SK-N-SH treated with all-trans-retinoic acid at 6 μM for 48 hours (cell line): Measurements from ENCODE around the gene DSP.

ENCODE experiments used
- ATAC-seq: fragments of 200-7000 bp; cut with Tn5 transposase; 3 replicates; pipeline ENCODE4 v1.9.1; 2020; ENCODE audit warnings: mild to moderate bottlenecking, moderate library complexity
- ARNTL ChIP-seq: fragments of 450-650 bp; formaldehyde crosslinking; IDR thresholded peaks from 2 replicates; pipeline ENCODE4 v1.5.0; 2020; ENCODE audit warnings: low read depth, mild to moderate bottlenecking, moderate library complexity, borderline replicate concordance
- BACH2 ChIP-seq: fragments of 250-450 bp; sonication (Bioruptor Pico); IDR thresholded peaks from 2 replicates; pipeline ENCODE4 v1.9.0; 2021; ENCODE audit warnings: mild to moderate bottlenecking, borderline replicate concordance
- CREB5 ChIP-seq: fragments of 250-450 bp; sonication (Bioruptor Pico); IDR thresholded peaks from 2 replicates; pipeline ENCODE4 v1.5.1; 2020; ENCODE audit warnings: low read depth, mild to moderate bottlenecking, moderate library complexity
- CSDC2 ChIP-seq: fragments of 250-450 bp; sonication (Bioruptor Pico); IDR thresholded peaks from 2 replicates; pipeline ENCODE4 v1.5.0; 2020; ENCODE audit warnings: mild to moderate bottlenecking, moderate library complexity
- CSRNP3 ChIP-seq: fragments of 250-450 bp; sonication (Bioruptor Pico); IDR thresholded peaks from 2 replicates; pipeline ENCODE4 v1.5.1; 2021; ENCODE audit warnings: mild to moderate bottlenecking, moderate library complexity
- ESRRG ChIP-seq: fragments of 250-450 bp; sonication (Bioruptor Pico); IDR thresholded peaks from 2 replicates; pipeline ENCODE4 v1.6.1; 2021; ENCODE audit warnings: mild to moderate bottlenecking
- GLIS3 ChIP-seq: fragments of 250-450 bp; sonication (Bioruptor Pico); IDR thresholded peaks from 2 replicates; pipeline ENCODE4 v1.5.0; 2020; ENCODE audit warnings: mild to moderate bottlenecking, moderate library complexity
- ISL1 ChIP-seq: fragments of 250-450 bp; sonication (Bioruptor Pico); IDR thresholded peaks from 2 replicates; pipeline ENCODE4 v2.1.2; 2022; ENCODE audit warnings: mild to moderate bottlenecking, moderate library complexity
- OSR1 ChIP-seq: fragments of 250-450 bp; sonication (Bioruptor Pico); IDR thresholded peaks from 2 replicates; pipeline ENCODE4 v1.8.0; 2022; ENCODE audit warnings: moderate library complexity, mild to moderate bottlenecking, inconsistent platforms
- PPARA ChIP-seq: fragments of 250-450 bp; sonication (Bioruptor Pico); IDR thresholded peaks from 2 replicates; pipeline ENCODE4 v1.5.0; 2020; ENCODE audit warnings: mild to moderate bottlenecking, borderline replicate concordance
- RARB ChIP-seq: fragments of 250-450 bp; sonication (Bioruptor Pico); IDR thresholded peaks from 2 replicates; pipeline ENCODE4 v1.8.0; 2021; ENCODE audit warnings: mild to moderate bottlenecking, moderate library complexity
- TCF4 ChIP-seq: fragments of 250-450 bp; sonication (Bioruptor Pico); IDR thresholded peaks from 2 replicates; pipeline ENCODE4 v1.8.0; 2021; ENCODE audit warnings: mild to moderate bottlenecking, moderate library complexity, borderline replicate concordance
- TOX ChIP-seq: fragments of 250-450 bp; sonication (Bioruptor Pico); IDR thresholded peaks from 2 replicates; pipeline ENCODE4 v1.8.0; 2021; ENCODE audit warnings: mild to moderate bottlenecking, moderate library complexity, borderline replicate concordance
- TSHZ2 ChIP-seq: fragments of 250-450 bp; sonication (Bioruptor Pico); IDR thresholded peaks from 2 replicates; pipeline ENCODE4 v1.5.0; 2020; ENCODE audit warnings: mild to moderate bottlenecking, moderate library complexity
- ZFP3 ChIP-seq: fragments of 250-450 bp; sonication (Bioruptor Pico); IDR thresholded peaks from 2 replicates; pipeline ENCODE4 v1.5.0; 2020; ENCODE audit warnings: mild to moderate bottlenecking, moderate library complexity
- ZFP30 ChIP-seq: fragments of 450-650 bp; formaldehyde crosslinking; IDR thresholded peaks from 2 replicates; pipeline ENCODE4 v1.5.0; 2022; ENCODE audit warnings: mild to moderate bottlenecking, moderate library complexity
- ZNF8 ChIP-seq: fragments of 450-650 bp; formaldehyde crosslinking; IDR thresholded peaks from 2 replicates; pipeline ENCODE4 v1.5.0; 2020; ENCODE audit warnings: mild to moderate bottlenecking, moderate library complexity
- TF ChIP-seq, protein P1 (sequence below): fragments of 250-450 bp; sonication (Bioruptor Pico); IDR thresholded peaks from 2 replicates; pipeline ENCODE4 v1.8.0; 2020; ENCODE audit warnings: mild to moderate bottlenecking, moderate library complexity, borderline replicate concordance
- TF ChIP-seq, protein P2 (sequence below): fragments of 250-450 bp; sonication (Bioruptor Pico); IDR thresholded peaks from 2 replicates; pipeline ENCODE4 v1.8.0; 2021; ENCODE audit warnings: low read depth, mild to moderate bottlenecking, moderate library complexity, borderline replicate concordance

The DSP gene

DNA sequence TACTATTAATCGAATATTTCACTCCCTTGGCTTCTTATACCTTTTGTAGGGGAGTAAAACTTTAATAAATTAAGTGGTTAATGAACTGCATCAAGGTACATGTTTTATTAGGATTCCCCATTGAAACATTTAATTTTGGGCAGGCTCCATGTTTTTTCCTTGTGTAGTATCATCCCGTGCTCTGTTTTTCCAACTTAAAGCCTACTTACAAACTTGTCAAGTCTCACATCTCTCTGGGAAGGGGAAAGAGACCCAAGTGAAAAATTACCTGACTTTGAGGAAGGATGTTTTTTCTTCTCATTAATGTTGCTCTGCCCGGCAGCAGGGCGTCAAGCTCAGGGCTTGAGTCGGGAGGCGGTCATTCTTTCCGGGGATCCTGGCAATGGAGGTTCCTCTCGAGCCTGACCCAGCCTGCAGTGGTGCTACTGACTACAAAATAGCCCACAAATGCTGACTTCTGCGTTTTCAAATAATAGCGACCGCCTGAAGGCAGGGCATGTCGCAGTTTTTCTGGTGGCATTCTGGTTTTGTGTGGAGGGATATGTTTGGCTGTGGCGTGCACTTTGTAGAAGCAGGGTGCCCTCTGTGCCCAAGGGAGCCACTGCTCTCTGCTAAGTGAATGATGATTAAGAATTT, 2.4 kb downstream of the DSP start:
- no peak for ATAC-seq
- no peak for TF ChIP-seq CREB5 (CRISPR knock-in tag)
- no peak for TF ChIP-seq ZFP3 (CRISPR knock-in tag)
- no peak for TF ChIP-seq CSRNP3
- no peak for TF ChIP-seq GLIS3
- TF ChIP-seq CSDC2 (CRISPR knock-in tag) = no peak
- TF ChIP-seq ISL1 (CRISPR knock-in tag) = no peak
- no peak for TF ChIP-seq TCF4 (CRISPR knock-in tag)
- TF ChIP-seq BACH2 = no peak
- TF ChIP-seq, protein P1, sequence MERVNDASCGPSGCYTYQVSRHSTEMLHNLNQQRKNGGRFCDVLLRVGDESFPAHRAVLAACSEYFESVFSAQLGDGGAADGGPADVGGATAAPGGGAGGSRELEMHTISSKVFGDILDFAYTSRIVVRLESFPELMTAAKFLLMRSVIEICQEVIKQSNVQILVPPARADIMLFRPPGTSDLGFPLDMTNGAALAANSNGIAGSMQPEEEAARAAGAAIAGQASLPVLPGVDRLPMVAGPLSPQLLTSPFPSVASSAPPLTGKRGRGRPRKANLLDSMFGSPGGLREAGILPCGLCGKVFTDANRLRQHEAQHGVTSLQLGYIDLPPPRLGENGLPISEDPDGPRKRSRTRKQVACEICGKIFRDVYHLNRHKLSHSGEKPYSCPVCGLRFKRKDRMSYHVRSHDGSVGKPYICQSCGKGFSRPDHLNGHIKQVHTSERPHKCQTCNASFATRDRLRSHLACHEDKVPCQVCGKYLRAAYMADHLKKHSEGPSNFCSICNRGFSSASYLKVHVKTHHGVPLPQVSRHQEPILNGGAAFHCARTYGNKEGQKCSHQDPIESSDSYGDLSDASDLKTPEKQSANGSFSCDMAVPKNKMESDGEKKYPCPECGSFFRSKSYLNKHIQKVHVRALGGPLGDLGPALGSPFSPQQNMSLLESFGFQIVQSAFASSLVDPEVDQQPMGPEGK (CRISPR knock-in tag) = no peak
- TF ChIP-seq, protein P2, sequence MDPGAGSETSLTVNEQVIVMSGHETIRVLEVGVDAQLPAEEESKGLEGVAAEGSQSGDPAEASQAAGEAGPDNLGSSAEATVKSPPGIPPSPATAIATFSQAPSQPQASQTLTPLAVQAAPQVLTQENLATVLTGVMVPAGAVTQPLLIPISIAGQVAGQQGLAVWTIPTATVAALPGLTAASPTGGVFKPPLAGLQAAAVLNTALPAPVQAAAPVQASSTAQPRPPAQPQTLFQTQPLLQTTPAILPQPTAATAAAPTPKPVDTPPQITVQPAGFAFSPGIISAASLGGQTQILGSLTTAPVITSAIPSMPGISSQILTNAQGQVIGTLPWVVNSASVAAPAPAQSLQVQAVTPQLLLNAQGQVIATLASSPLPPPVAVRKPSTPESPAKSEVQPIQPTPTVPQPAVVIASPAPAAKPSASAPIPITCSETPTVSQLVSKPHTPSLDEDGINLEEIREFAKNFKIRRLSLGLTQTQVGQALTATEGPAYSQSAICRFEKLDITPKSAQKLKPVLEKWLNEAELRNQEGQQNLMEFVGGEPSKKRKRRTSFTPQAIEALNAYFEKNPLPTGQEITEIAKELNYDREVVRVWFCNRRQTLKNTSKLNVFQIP (CRISPR knock-in tag) = no peak
- TF ChIP-seq RARB (CRISPR knock-in tag) = no peak
- TF ChIP-seq ARNTL (CRISPR knock-in tag) = no peak
- TF ChIP-seq ESRRG (CRISPR knock-in tag) = no peak
- TF ChIP-seq ZFP30 = no peak
- no peak for TF ChIP-seq OSR1 (CRISPR knock-in tag)
- no peak for TF ChIP-seq TOX (CRISPR knock-in tag)
- TF ChIP-seq ZNF8 (CRISPR knock-in tag) = no peak
- TF ChIP-seq TSHZ2 (CRISPR knock-in tag) = no peak

- no peak for ATAC-seq
- no peak for TF ChIP-seq PPARA (CRISPR knock-in tag)
- no peak for TF ChIP-seq ZNF8 (CRISPR knock-in tag)
- no peak for TF ChIP-seq CSDC2 (CRISPR knock-in tag)
Observed at GRCh38 chr6:7544597-7544996, 3.1 kb downstream of the DSP start.

DNA sequence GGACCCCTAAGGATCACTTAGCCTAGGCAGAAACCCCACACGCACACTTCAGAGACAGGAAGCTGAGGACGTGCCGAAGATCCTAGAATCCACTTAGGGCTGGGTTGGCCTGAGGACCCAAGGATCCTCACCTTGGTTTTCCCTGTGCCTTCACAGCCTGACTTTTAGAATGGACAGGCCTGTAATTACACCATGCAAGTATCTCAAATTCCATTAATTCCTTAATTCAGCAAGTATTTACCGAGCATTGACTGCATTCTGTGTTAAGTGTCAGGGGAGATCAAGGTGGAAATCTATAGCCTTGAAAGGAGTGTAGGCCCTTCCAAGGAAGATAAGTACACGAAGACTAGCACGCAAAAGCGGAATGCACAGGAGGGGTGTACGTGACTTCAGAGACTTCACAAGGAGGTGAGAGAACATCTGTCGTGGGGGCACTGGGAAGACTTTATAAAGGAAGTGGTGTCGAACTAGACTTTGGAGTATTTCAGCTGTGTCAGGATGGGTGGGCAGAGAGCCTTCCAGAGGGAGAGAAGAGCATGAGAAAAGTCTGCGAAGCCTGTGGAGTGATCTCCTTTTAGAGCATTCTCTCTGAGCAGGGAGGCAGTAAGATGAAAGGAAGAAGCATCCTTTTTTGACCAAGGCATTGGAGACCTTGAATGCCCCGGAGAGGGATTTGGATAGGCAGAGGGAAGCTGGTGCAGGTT, 4.0 kb downstream of the DSP start:
- no peak for ATAC-seq
- TF ChIP-seq ISL1 (CRISPR knock-in tag) (no peak), CREB5 (CRISPR knock-in tag) (no peak), TSHZ2 (CRISPR knock-in tag) (no peak)
